ENCODE results near the gene SH3GL3.

- TF ChIP-seq CTCF (IDR thresholded peaks at IDR 0.05) (no peak), MAX (IDR thresholded peaks at IDR 0.05; ENCODE audit: low read depth) (no peak), RAD21 (IDR thresholded peaks at IDR 0.05; ENCODE audit: low read length) (no peak), TEAD4 (IDR thresholded peaks at IDR 0.05; ENCODE audit: borderline replicate concordance, insufficient read depth) (no peak), CHD2 (IDR thresholded peaks at IDR 0.05; ENCODE audit: low read length, partially characterized antibody) (no peak), EP300 (IDR thresholded peaks at IDR 0.05; ENCODE audit: borderline replicate concordance in 1 of 2, low read depth in 1 of 2, low read length in 1 of 2) (no peak), REST (IDR thresholded peaks at IDR 0.05; ENCODE audit: low read depth, low read length) (no peak), GABPA (IDR thresholded peaks at IDR 0.05; ENCODE audit: low read depth) (no peak), RFX5 (IDR thresholded peaks at IDR 0.05; ENCODE audit: low read length) (no peak), POLR2AphosphoS5 (IDR thresholded peaks at IDR 0.05; ENCODE audit: low read depth, low read length) (no peak), GATA2 (CRISPR knock-in tag; IDR thresholded peaks at IDR 0.05) (no peak), TAF1 (IDR thresholded peaks at IDR 0.05; ENCODE audit: borderline replicate concordance, low read depth, low read length) (no peak), NFIC (IDR thresholded peaks at IDR 0.05; ENCODE audit: borderline replicate concordance) (no peak), YY1 (IDR thresholded peaks at IDR 0.05; ENCODE audit: low read depth) (no peak)
Measured at GRCh38 chr15:83654379-83655236, 207.5 kb downstream of the SH3GL3 start.

All from SK-N-SH (cell line).